Measurements from ENCODE around the gene FBXO21. TPM values are rescaled to one million over a fixed set of nuclear protein-coding genes. Genes with fewer than 3 reads are reported as not detected.

The FBXO21 gene
- total RNA-seq, 1 donor from 2014 or later, result 69.3 TPM

GRCh38 chr12:117158911-117159553, 31.2 kb downstream of the FBXO21 start:
- Histone ChIP-seq H3K36me3 (peaks cover 19% of the 10 kb centered on the region), H4K20me1 (ENCODE audit: low read depth) (peaks cover 10% of the 10 kb centered on the region), H2AFZ (replicated peaks) (no peak overlapping the region), H3K9me3 (ENCODE audit: low read depth) (no peaks in the 10 kb centered on the region), H3K27me3 (no peaks in the 10 kb centered on the region), H3K4me3 (no peak overlapping the region), H3K79me2 (ENCODE audit: low read depth) (no peaks in the 10 kb centered on the region), H3K4me2 (no peak overlapping the region), H3F3A (ENCODE audit: low read depth) (peaks cover 20% of the 10 kb centered on the region), H3K27ac (no peak overlapping the region), H3K4me1 (no peaks in the 10 kb centered on the region), H3K9ac (no peak overlapping the region)
- Mint-ChIP-seq H3K4me1 (peaks cover 14% of the 10 kb centered on the region), H3K27me3 (ENCODE audit: insufficient read depth, low read depth) (peaks cover 7% of the 10 kb centered on the region), H3K4me3 (no peak overlapping the region), H3K36me3 (peaks cover 41% of the 10 kb centered on the region), H3K9me3 (no peaks in the 10 kb centered on the region), H3K27ac (no peak overlapping the region)
- TF ChIP-seq EZH2phosphoT487 (IDR thresholded peaks at IDR 0.05) (no peak), CTCF (IDR thresholded peaks at IDR 0.05) (no peak), EZH2 (IDR thresholded peaks at IDR 0.05) (no peak)
- no peak for DNase-seq (ENCODE audit: low spot score)

GRCh38 chr12:117158096-117158495, 32.2 kb downstream of the FBXO21 start:
- Histone ChIP-seq H3F3A (ENCODE audit: low read depth) (peaks cover 20% of the 10 kb centered on the region), H3K4me2 (no peak overlapping the region), H3K9ac (no peak overlapping the region), H2AFZ (replicated peaks) (no peak overlapping the region), H3K27ac (no peak overlapping the region), H3K27me3 (no peaks in the 10 kb centered on the region), H3K4me1 (no peaks in the 10 kb centered on the region), H3K79me2 (ENCODE audit: low read depth) (no peaks in the 10 kb centered on the region), H3K9me3 (ENCODE audit: low read depth) (no peaks in the 10 kb centered on the region), H4K20me1 (ENCODE audit: low read depth) (peaks cover 8% of the 10 kb centered on the region), H3K36me3 (peaks cover 19% of the 10 kb centered on the region), H3K4me3 (no peak overlapping the region)
- Mint-ChIP-seq H3K36me3 (peaks cover 49% of the 10 kb centered on the region), H3K4me3 (no peak overlapping the region), H3K4me1 (peaks cover 14% of the 10 kb centered on the region), H3K27ac (no peak overlapping the region), H3K27me3 (ENCODE audit: insufficient read depth, low read depth) (peaks cover 7% of the 10 kb centered on the region), H3K9me3 (no peaks in the 10 kb centered on the region)
- no peak for TF ChIP-seq EZH2 (IDR thresholded peaks at IDR 0.05)
- TF ChIP-seq EZH2phosphoT487 (IDR thresholded peaks at IDR 0.05), result no peak
- no peak for TF ChIP-seq CTCF (IDR thresholded peaks at IDR 0.05)
- no peak for DNase-seq (ENCODE audit: low spot score)

GRCh38 chr12:117155278-117156060, 34.8 kb downstream of the FBXO21 start:
- no peaks in the 10 kb centered on the region for H3K9me3 ChIP-seq (ENCODE audit: low read depth)
- peaks cover 32% of the 10 kb centered on the region for H3F3A ChIP-seq (ENCODE audit: low read depth)
- no peak overlapping the region for H3K9ac ChIP-seq
- H2AFZ ChIP-seq (replicated peaks), result no peak overlapping the region
- no peak overlapping the region for H3K27ac ChIP-seq
- no peak overlapping the region for H3K27ac Mint-ChIP-seq
- peaks cover 15% of the 10 kb centered on the region for H4K20me1 ChIP-seq (ENCODE audit: low read depth)
- no peak overlapping the region for H3K4me3 ChIP-seq
- no peaks in the 10 kb centered on the region for H3K4me1 ChIP-seq
- no peaks in the 10 kb centered on the region for H3K79me2 ChIP-seq (ENCODE audit: low read depth)
- H3K27me3 Mint-ChIP-seq (ENCODE audit: insufficient read depth, low read depth), result peaks cover 7% of the 10 kb centered on the region
- peaks cover 19% of the 10 kb centered on the region for H3K36me3 ChIP-seq
- peaks cover 41% of the 10 kb centered on the region for H3K36me3 Mint-ChIP-seq
- TF ChIP-seq CTCF (IDR thresholded peaks at IDR 0.05) (peak; percentile 92), EZH2 (IDR thresholded peaks at IDR 0.05) (no peak), EZH2phosphoT487 (IDR thresholded peaks at IDR 0.05) (no peak)
- H3K4me2 ChIP-seq, result no peak overlapping the region
- peaks cover 20% of the 10 kb centered on the region for H3K4me1 Mint-ChIP-seq
- no peaks in the 10 kb centered on the region for H3K9me3 Mint-ChIP-seq
- H3K27me3 ChIP-seq, result no peaks in the 10 kb centered on the region
- no peak overlapping the region for H3K4me3 Mint-ChIP-seq
- DNase-seq (ENCODE audit: low spot score), result peak; percentile 92

Data from neural progenitor cell (in vitro differentiated cells).